ENCODE results near the gene CBLB. TPM values are rescaled to one million over a fixed set of nuclear protein-coding genes. Genes with fewer than 3 reads are reported as not detected.
A peak's percentile ranks its signal among the peaks of the same experiment; 100 is the strongest.

CBLB gene
- total and polyA plus RNA-seq, 9 of the 15 experiments (the other 6 are each of a cell fraction or from before 2014, with no cell fraction given), result 1.8 to 8.1 (median 5.3) TPM

DNA sequence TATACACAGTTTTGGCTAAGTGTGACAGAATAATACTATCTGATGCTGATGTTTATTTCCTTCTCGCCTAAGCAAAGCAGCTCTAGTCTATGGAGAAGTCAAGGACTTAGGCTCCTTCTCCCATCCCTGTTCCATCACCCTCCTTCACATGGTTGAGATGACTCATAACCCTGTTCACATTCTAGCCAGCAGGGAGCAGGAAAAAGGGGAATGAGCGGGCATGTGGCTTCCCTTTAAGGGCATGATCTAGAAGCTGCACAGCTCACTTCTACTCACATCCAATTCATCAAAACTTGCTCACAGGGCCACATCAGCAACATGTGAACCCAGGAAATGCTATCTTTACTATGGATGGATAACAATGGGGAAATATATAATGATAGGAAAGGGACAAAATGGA, 40.9 kb downstream of the CBLB start (continued):
- TF ChIP-seq RAD21 (CRISPR knock-in tag; conservative IDR thresholded peaks at IDR 0.05 in 1 of 2, IDR thresholded peaks at IDR 0.05 in 1 of 2), result peak in 1 of 2 experiments; percentile 29; a peak in 1 of 4 replicates
- no peak for TF ChIP-seq TFAM (CRISPR knock-in tag; conservative IDR thresholded peaks at IDR 0.05)
- no peak for TF ChIP-seq KDM1A (IDR thresholded peaks at IDR 0.05)
- TF ChIP-seq PRMT5 (CRISPR knock-in tag; IDR thresholded peaks at IDR 0.05), result no peak
- no peak for TF ChIP-seq ZNF41 (CRISPR knock-in tag; conservative IDR thresholded peaks at IDR 0.05)
- TF ChIP-seq NFYB (IDR thresholded peaks at IDR 0.05; ENCODE audit: extremely low read depth, insufficient read length), result no peak
- TF ChIP-seq, protein P1, sequence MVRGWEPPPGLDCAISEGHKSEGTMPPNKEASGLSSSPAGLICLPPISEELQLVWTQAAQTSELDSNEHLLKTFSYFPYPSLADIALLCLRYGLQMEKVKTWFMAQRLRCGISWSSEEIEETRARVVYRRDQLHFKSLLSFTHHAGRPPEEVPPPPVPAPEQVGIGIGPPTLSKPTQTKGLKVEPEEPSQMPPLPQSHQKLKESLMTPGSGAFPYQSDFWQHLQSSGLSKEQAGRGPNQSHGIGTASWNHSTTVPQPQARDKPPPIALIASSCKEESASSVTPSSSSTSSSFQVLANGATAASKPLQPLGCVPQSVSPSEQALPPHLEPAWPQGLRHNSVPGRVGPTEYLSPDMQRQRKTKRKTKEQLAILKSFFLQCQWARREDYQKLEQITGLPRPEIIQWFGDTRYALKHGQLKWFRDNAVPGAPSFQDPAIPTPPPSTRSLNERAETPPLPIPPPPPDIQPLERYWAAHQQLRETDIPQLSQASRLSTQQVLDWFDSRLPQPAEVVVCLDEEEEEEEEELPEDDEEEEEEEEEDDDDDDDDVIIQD (CRISPR knock-in tag; IDR thresholded peaks at IDR 0.05), result no peak
- no peak for TF ChIP-seq ZZZ3 (IDR thresholded peaks at IDR 0.05)
- no peak for TF ChIP-seq KDM4B (IDR thresholded peaks at IDR 0.05; ENCODE audit: borderline replicate concordance in 2 of 2, low read depth in 1 of 2)
- TF ChIP-seq ZC3H4 (CRISPR knock-in tag; IDR thresholded peaks at IDR 0.05; ENCODE audit: borderline replicate concordance), result no peak
- TF ChIP-seq, protein P2, sequence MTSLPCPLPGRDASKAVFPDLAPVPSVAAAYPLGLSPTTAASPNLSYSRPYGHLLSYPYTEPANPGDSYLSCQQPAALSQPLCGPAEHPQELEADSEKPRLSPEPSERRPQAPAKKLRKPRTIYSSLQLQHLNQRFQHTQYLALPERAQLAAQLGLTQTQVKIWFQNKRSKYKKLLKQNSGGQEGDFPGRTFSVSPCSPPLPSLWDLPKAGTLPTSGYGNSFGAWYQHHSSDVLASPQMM (CRISPR knock-in tag; IDR thresholded peaks at IDR 0.05), result no peak
- no peak for TF ChIP-seq HLTF (IDR thresholded peaks at IDR 0.05)

Data from K562 (cell line).